ENCODE results near the gene SIRT6.
A peak's percentile ranks its signal among the peaks of the same experiment; 100 is the strongest.
"Not testable (repeated sequence)": the region's sequence is repeated elsewhere in the genome, so short reads cannot be mapped to it uniquely, and the experiment has no call there.

The SIRT6 gene

DNA sequence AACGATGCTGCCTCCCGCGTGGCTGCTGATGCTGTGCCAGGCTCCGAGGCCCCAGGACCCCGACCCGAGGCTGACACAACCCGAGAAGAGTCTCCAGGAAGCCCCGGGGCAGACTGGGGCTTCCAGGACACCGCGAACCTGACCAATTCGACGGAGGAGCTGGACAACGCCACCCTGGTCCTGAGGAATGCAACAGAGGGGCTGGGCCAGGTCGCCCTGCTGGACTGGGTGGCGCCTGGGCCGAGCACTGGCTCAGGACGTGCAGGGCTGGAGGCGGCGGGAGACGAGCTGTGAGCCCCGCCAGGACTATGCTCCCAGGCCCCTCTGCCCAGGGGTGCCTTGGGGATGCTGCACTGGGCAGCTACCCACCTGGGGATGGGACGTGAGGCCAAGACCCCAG is 10.7 kb downstream of the SIRT6 start:
- Mint-ChIP-seq H3K4me1 (peaks cover 14% of the 10 kb centered on the region), H3K27me3 (peaks cover 55% of the 10 kb centered on the region), H3K27ac (no peak overlapping the region), H3K4me3 (no peak overlapping the region), H3K9me3 (no peaks in the 10 kb centered on the region)
- no peak for DNase-seq
- ATAC-seq = no peak

GRCh38 chr19:4164262-4164661 is 18.1 kb downstream of the SIRT6 start:
- Mint-ChIP-seq H3K27ac (no peak overlapping the region), H3K27me3 (peaks cover 49% of the 10 kb centered on the region), H3K4me1 (no peaks in the 10 kb centered on the region), H3K4me3 (no peak overlapping the region), H3K9me3 (no peaks in the 10 kb centered on the region)
- DNase-seq = no peak
- ATAC-seq = no peak

GRCh38 chr19:4161415-4162077 is 20.8 kb downstream of the SIRT6 start:
- Mint-ChIP-seq H3K4me3 (no peak overlapping the region), H3K27ac (no peak overlapping the region), H3K27me3 (peaks cover 25% of the 10 kb centered on the region), H3K4me1 (no peaks in the 10 kb centered on the region), H3K9me3 (no peaks in the 10 kb centered on the region)
- DNase-seq = no peak
- ATAC-seq = no peak

DNA sequence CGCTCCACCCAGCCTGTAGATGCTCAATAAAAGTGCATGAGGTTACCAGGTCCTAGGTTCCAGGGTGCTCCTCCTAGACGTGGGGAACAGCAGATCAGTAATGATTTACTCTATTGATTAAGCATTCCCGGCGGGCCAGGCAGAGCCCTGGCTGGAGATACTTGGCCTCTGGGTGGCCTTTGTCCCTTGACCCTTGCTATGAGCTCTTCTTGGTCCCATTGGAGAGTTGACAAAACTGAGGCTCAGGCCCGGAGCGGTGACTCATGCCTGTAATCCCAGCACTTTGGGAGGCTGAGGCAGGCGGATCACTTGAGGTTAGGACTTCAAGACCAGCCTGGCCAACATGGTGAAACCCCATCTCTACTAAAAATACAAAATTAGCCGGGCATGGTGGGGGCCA is 24.4 kb downstream of the SIRT6 start:
- ATAC-seq, H3K4me1 Mint-ChIP-seq, DNase-seq, H3K4me3 Mint-ChIP-seq, H3K9me3 Mint-ChIP-seq, H3K27ac Mint-ChIP-seq: not testable (repeated sequence)
- H3K27me3 Mint-ChIP-seq = peaks cover 17% of the 10 kb centered on the region

DNA sequence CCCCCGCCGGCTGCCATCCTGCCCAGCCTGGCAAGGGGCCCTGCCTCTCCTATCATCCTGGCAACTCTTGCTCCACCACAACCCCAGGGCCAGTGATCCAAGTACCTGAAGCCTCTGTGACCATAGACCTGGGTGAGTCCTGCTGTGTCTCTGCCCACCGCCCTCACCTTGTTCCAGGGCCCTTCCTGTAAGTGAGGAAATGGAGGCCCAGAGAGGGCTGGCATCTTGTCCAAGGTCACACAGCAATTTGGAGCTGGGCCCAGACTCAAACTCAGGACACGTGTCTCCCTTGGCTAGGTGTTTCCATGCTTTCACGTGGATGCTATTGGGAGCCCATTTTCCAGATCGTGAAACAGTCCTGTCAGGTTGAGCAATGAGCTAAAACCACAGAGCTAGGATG is 25.2 kb downstream of the SIRT6 start:
- Mint-ChIP-seq H3K27me3 (peaks cover 18% of the 10 kb centered on the region), H3K4me3 (no peak overlapping the region), H3K4me1 (peaks cover 14% of the 10 kb centered on the region), H3K27ac (no peak overlapping the region), H3K9me3 (no peaks in the 10 kb centered on the region)
- DNase-seq (no peak), ATAC-seq (no peak)

DNA sequence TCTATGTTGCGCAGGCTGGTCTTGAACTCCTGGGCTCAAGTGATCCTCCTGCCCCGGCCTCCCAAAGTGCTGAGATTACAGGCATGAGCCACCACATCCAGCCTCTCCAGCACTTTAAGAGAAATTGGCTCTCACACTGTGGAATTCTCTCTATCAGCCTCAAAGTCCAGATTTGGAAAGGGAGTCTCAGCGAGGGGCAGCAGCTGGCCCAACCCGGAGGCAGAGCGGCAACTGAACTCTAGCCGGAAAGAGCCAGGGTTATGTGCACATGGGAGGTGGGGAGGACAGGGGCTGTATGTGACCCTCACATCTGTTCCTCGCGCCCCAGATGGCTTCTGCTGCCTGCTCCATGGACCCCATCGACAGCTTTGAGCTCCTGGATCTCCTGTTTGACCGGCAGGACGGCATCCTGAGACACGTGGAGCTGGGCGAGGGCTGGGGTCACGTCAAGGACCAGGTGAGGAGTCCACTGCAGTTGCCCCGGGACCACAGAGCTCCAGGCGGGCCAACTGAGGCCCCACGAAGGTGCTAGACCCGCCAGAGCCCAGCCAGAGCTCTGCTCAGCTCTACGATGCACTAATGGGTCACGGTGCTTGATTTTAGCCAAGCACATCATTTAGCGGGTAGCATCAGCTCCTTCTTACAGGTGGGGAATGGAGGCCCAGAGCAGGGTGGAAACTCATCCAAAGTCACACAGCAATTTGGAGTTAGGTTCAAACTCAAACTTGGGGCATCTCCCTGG is 27.6 kb downstream of the SIRT6 start:
- ATAC-seq (no peak), DNase-seq (no peak)
- Mint-ChIP-seq H3K4me3 (no peak overlapping the region), H3K27me3 (peaks cover 16% of the 10 kb centered on the region), H3K4me1 (peaks cover 14% of the 10 kb centered on the region), H3K27ac (no peak overlapping the region), H3K9me3 (no peaks in the 10 kb centered on the region)

GRCh38 chr19:4152241-4152998 is 29.9 kb downstream of the SIRT6 start:
- no peaks in the 10 kb centered on the region for H3K9me3 Mint-ChIP-seq
- no peak overlapping the region for H3K4me3 Mint-ChIP-seq
- ATAC-seq = no peak

GRCh38 chr19:4151623-4152022 is 30.7 kb downstream of the SIRT6 start:
- Mint-ChIP-seq H3K4me3 (no peak overlapping the region), H3K9me3 (no peaks in the 10 kb centered on the region), H3K4me1 (peaks cover 14% of the 10 kb centered on the region), H3K27me3 (peaks cover 22% of the 10 kb centered on the region), H3K27ac (no peak overlapping the region)
- DNase-seq (no peak), ATAC-seq (no peak)

More at GRCh38 chr19:4152241-4152998, 29.9 kb downstream of the SIRT6 start:
- Mint-ChIP-seq H3K27ac (no peak overlapping the region), H3K27me3 (peaks cover 22% of the 10 kb centered on the region), H3K4me1 (peaks cover 14% of the 10 kb centered on the region)
- DNase-seq = no peak

- H3K4me1 Mint-ChIP-seq = peaks cover 20% of the 10 kb centered on the region
- ATAC-seq (no peak), DNase-seq (no peak)
- no peaks in the 10 kb centered on the region for H3K9me3 Mint-ChIP-seq
- H3K4me3 Mint-ChIP-seq = no peak overlapping the region
- H3K27ac Mint-ChIP-seq = no peak overlapping the region
- peaks cover 35% of the 10 kb centered on the region for H3K27me3 Mint-ChIP-seq
Observed at GRCh38 chr19:4149518-4150288, 32.7 kb downstream of the SIRT6 start.

GRCh38 chr19:4144666-4145249 is 37.6 kb downstream of the SIRT6 start:
- H3K27ac Mint-ChIP-seq = no peak overlapping the region
- no peak for ATAC-seq

DNA sequence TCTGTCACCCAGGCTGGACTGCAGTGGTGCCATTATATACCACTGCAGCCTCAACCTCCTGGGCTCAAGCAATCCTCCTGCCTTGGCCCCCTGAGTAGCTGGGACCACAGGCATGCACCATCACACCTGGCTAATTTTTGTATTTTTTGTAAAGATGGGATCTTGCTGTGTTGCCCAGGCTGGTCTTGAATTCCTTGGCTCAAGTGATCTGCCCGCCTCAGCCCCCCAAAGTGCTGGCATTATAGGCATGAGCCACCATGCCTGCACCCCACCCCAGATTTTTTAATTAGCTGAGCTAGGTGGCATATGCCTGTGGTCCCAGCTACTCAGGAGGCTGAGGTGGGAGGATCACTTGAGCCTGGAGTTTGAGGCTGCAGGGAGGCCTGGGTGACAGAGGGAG is 39.4 kb downstream of the SIRT6 start:
- DNase-seq, H3K9me3 Mint-ChIP-seq, ATAC-seq, H3K27ac Mint-ChIP-seq, H3K4me3 Mint-ChIP-seq: not testable (repeated sequence)
- Mint-ChIP-seq H3K4me1 (peaks cover 22% of the 10 kb centered on the region), H3K27me3 (peaks cover 19% of the 10 kb centered on the region)

More at GRCh38 chr19:4144666-4145249, 37.6 kb downstream of the SIRT6 start:
- H3K4me3 Mint-ChIP-seq = no peak overlapping the region
- H3K9me3 Mint-ChIP-seq = no peaks in the 10 kb centered on the region
- no peak for DNase-seq
- peaks cover 15% of the 10 kb centered on the region for H3K4me1 Mint-ChIP-seq
- H3K27me3 Mint-ChIP-seq = peaks cover 25% of the 10 kb centered on the region

DNA sequence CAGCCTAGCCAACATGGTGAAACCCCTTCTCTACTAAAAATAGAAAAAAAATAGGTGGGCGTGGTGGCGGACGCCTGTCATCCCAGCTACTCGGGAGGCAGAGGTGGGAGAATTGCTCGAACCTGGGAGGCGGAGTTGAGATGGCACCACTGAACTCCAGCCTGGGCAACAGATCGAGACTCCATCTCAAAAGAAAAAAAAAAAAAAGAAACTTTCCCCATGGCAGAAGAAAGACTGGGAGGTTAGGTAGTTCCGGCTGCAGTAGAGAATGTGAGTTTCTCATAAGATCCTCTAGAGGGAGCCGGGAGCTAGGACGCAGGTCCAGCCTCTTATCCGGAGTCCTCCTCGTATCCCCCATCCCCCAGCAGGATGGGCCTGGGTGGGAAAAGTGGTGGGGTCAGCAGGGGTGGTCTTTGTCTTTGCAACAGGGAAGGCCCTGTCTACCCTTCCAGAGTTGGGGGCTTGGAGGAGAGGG is 42.1 kb downstream of the SIRT6 start:
- DNase-seq (peak in 1 of 2 donors; percentile 28), ATAC-seq (peak; percentile 79)
- Mint-ChIP-seq H3K27me3 (peaks cover 8% of the 10 kb centered on the region), H3K9me3 (no peaks in the 10 kb centered on the region), H3K4me3 (peak overlapping the region in 1 of 2 donors; percentile 56), H3K27ac (no peak overlapping the region), H3K4me1 (peaks cover 16% of the 10 kb centered on the region)

- peak overlapping the region; percentile 40 to 56 for H3K4me3 Mint-ChIP-seq
- H3K4me1 Mint-ChIP-seq = peaks cover 16% of the 10 kb centered on the region
- H3K9me3 Mint-ChIP-seq = no peaks in the 10 kb centered on the region
- peak; percentile 95 for ATAC-seq
- DNase-seq = peak; percentile 89
- peaks cover 6% of the 10 kb centered on the region for H3K27me3 Mint-ChIP-seq
- peak overlapping the region in 1 of 2 donors; percentile 69 for H3K27ac Mint-ChIP-seq
Observed at GRCh38 chr19:4139614-4140236, 42.6 kb downstream of the SIRT6 start.

GRCh38 chr19:4138445-4138844 is 43.9 kb downstream of the SIRT6 start:
- Mint-ChIP-seq H3K4me1 (peaks cover 16% of the 10 kb centered on the region), H3K27ac (peak overlapping the region in 1 of 2 donors; percentile 31), H3K27me3 (no peaks in the 10 kb centered on the region), H3K4me3 (no peak overlapping the region), H3K9me3 (no peaks in the 10 kb centered on the region)
- no peak for ATAC-seq
- no peak for DNase-seq
